SU-DHL-6 (cell line): ENCODE data around the gene GALNT17.

Source experiments
- H2AFZ ChIP-seq: fragments of 200-600 bp; sonication (generic); 2 replicates; pipeline ENCODE4 v1.6.1; 2014; ENCODE audit warnings: low read depth, mild to moderate bottlenecking, moderate library complexity, mixed read lengths, antibody characterized with exemption, low read length; ENCODE audit not compliant: severe bottlenecking
- H3F3A ChIP-seq: fragments of 200-600 bp; shearing (Covaris generic); 2 replicates; pipeline ENCODE4 v1.6.0; 2016; ENCODE audit warnings: antibody characterized with exemption, mild to moderate bottlenecking; ENCODE audit not compliant: insufficient read depth
- H3K27ac ChIP-seq: fragments of 200-600 bp; sonication (generic); 2 replicates; pipeline ENCODE4 v1.5.1; 2016; ENCODE audit warnings: low read depth, mild to moderate bottlenecking, low read length, moderate library complexity, mixed read lengths
- H3K27me3 ChIP-seq: fragments of 200-600 bp; sonication (generic), shearing (Covaris generic); 2 replicates; pipeline ENCODE4 v1.6.0; 2014; ENCODE audit warnings: mild to moderate bottlenecking, low read length
- H3K36me3 ChIP-seq: fragments of 200-600 bp; sonication (generic); 2 replicates; pipeline ENCODE4 v1.6.1; 2014; ENCODE audit warnings: mild to moderate bottlenecking, low read length, mixed read lengths
- H3K4me2 ChIP-seq: fragments of 300-600, 200-600 bp; shearing (Covaris generic), sonication (generic); 2 replicates; pipeline ENCODE4 v1.6.0; 2014; ENCODE audit warnings: low read length, low read depth, mild to moderate bottlenecking; ENCODE audit not compliant: poor library complexity, severe bottlenecking
- H3K4me3 ChIP-seq: fragments of 200-600 bp; sonication (generic); 2 replicates; pipeline ENCODE4 v1.5.1; 2014; ENCODE audit warnings: antibody characterized with exemption, low read length, mild to moderate bottlenecking, mixed read lengths; ENCODE audit not compliant: insufficient read depth, poor library complexity, severe bottlenecking
- H3K79me2 ChIP-seq: fragments of 200-600 bp; sonication (generic); 2 replicates; pipeline ENCODE4 v1.6.1; 2014; ENCODE audit warnings: mild to moderate bottlenecking, low read length, moderate library complexity; ENCODE audit not compliant: insufficient read depth
- H3K9ac ChIP-seq: fragments of 200-600 bp; sonication (generic); 2 replicates; pipeline ENCODE4 v1.7.0; 2014; ENCODE audit warnings: mild to moderate bottlenecking, low read length
- H3K9me2 ChIP-seq: fragments of 200-600 bp; sonication (generic); replicated peaks from 2 replicates; pipeline ENCODE4 v1.6.1; 2014; ENCODE audit warnings: low read length; ENCODE audit not compliant: insufficient read depth
- H3K9me3 ChIP-seq: fragments of 200-600 bp; sonication (generic); 2 replicates; pipeline ENCODE4 v1.6.1; 2014; ENCODE audit warnings: low read length, mixed read lengths; ENCODE audit not compliant: insufficient read depth
- H4K20me1 ChIP-seq: fragments of 200-600 bp; sonication (generic); 2 replicates; pipeline ENCODE4 v1.6.1; 2014; ENCODE audit warnings: low read depth, mild to moderate bottlenecking, antibody characterized with exemption, low read length, moderate library complexity, mixed read lengths
- EZH2phosphoT487 ChIP-seq: fragments of 200-600 bp; sonication (generic), shearing (Covaris generic); conservative IDR thresholded peaks from 2 replicates; pipeline ENCODE4 v1.6.1; 2018; ENCODE audit warnings: mild to moderate bottlenecking, antibody characterized with exemption, low read length, moderate library complexity, mixed read lengths
- TF ChIP-seq, protein P1 (sequence below): fragments of 200-600 bp; sonication (generic); IDR thresholded peaks from one replicate; pipeline ENCODE4 v1.5.1; 2017; ENCODE audit warnings: antibody characterized with exemption, mild to moderate bottlenecking, low read length, moderate library complexity; ENCODE audit not compliant: insufficient read depth, poor library complexity, severe bottlenecking

The GALNT17 gene

DNA sequence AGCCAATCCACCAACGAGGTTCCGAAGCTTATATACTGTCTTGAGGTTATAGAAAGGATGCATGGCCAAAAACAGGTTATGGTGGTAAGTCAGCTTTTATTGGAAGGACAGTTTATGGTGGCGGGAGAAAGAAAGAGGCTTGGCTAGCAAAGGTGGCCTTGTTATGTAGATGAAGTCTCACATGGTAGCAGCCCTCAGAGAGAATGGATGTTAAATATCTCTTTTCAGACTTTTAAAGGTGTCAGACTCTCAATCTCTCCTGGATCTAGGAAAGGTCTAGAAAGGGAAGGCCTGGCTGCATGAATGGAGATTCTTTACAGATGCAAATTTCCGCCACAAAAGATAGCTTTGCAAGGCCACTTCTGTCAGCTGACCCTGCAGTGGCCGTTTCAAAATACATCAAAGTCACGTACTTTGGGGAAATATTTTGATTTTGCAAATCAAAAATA is 333.8 kb downstream of the GALNT17 start:
- no peak overlapping the region for H3K9ac ChIP-seq
- H3K9me2 ChIP-seq, result no peaks in the 10 kb centered on the region
- no peak for TF ChIP-seq EZH2phosphoT487
- TF ChIP-seq, protein P1, sequence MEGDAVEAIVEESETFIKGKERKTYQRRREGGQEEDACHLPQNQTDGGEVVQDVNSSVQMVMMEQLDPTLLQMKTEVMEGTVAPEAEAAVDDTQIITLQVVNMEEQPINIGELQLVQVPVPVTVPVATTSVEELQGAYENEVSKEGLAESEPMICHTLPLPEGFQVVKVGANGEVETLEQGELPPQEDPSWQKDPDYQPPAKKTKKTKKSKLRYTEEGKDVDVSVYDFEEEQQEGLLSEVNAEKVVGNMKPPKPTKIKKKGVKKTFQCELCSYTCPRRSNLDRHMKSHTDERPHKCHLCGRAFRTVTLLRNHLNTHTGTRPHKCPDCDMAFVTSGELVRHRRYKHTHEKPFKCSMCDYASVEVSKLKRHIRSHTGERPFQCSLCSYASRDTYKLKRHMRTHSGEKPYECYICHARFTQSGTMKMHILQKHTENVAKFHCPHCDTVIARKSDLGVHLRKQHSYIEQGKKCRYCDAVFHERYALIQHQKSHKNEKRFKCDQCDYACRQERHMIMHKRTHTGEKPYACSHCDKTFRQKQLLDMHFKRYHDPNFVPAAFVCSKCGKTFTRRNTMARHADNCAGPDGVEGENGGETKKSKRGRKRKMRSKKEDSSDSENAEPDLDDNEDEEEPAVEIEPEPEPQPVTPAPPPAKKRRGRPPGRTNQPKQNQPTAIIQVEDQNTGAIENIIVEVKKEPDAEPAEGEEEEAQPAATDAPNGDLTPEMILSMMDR, result no peak
- H4K20me1 ChIP-seq, result no peaks in the 10 kb centered on the region
- H3K4me2 ChIP-seq, result no peak overlapping the region
- H3K27ac ChIP-seq, result no peak overlapping the region
- H3K27me3 ChIP-seq, result no peaks in the 10 kb centered on the region
- no peaks in the 10 kb centered on the region for H3K36me3 ChIP-seq
- H3F3A ChIP-seq, result no peaks in the 10 kb centered on the region
- no peak overlapping the region for H2AFZ ChIP-seq
- H3K9me3 ChIP-seq, result no peaks in the 10 kb centered on the region
- H3K79me2 ChIP-seq, result no peaks in the 10 kb centered on the region
- no peak overlapping the region for H3K4me3 ChIP-seq

DNA sequence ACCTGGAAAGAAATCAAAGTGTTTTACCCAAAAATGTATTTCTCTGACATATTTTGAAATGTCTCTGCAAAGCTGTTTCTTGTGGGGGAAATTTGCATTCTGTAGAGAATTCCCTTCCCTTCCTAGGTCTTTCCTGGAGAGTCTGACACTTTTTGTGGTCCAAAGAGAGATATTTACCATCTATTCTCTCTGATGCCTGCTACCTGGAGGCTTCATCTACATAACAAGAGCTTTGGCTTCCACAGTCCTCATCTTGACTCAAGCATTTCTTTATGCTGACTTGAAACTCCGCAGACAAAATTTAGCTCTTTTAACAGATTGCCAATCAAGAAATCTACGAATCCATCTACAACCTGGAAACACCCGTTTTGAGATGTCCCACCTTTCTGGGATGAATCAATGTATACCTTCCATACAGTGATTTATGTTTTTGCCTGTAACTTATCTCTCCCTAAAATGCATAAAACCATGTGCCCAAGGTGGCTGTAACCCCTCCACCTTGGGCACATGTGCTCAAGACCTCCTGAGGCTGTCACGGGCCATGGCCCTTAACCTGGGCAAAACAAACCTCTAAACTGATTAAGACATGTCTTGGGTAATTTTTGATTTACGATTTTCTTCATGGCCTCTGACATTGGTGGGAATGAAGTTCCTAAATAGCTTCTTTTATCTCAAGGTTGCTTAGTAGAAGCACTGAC is 334.7 kb downstream of the GALNT17 start:
- H4K20me1 ChIP-seq, result no peaks in the 10 kb centered on the region
- no peak overlapping the region for H3K27ac ChIP-seq
- no peak for TF ChIP-seq EZH2phosphoT487
- TF ChIP-seq, protein P1, result no peak
- no peaks in the 10 kb centered on the region for H3K79me2 ChIP-seq
- H3K9ac ChIP-seq, result no peak overlapping the region
- H3K36me3 ChIP-seq, result no peaks in the 10 kb centered on the region
- H2AFZ ChIP-seq, result no peak overlapping the region
- no peak overlapping the region for H3K4me2 ChIP-seq
- H3K9me3 ChIP-seq, result no peaks in the 10 kb centered on the region
- no peaks in the 10 kb centered on the region for H3K27me3 ChIP-seq
- no peaks in the 10 kb centered on the region for H3K9me2 ChIP-seq
- H3F3A ChIP-seq, result no peaks in the 10 kb centered on the region
- H3K4me3 ChIP-seq, result no peak overlapping the region

DNA sequence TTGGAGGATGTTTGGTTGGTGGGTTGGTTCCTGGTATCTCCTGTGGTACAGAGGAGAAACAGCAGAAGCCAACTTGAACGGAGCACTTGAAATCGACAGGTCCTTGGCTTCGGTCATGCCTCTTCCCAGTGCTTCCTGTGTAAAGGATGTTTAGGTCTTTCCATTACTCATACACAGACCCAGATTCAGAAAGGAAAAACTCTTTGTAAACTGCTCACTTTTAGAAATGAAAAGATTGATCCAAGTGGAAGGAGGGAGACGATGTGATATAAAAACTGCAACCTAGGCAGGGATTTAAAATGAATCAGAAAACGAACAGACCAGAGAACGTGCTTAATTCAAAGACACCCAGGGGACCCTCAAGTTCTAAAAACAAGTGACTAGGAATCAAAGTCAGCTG is 338.4 kb downstream of the GALNT17 start:
- Histone ChIP-seq H3K79me2 (no peaks in the 10 kb centered on the region), H2AFZ (no peak overlapping the region), H3F3A (no peaks in the 10 kb centered on the region), H3K9me3 (no peaks in the 10 kb centered on the region), H3K4me2 (no peak overlapping the region), H3K27ac (no peak overlapping the region), H4K20me1 (no peaks in the 10 kb centered on the region), H3K9me2 (no peaks in the 10 kb centered on the region; the same call in 1 of the 2 replicates), H3K36me3 (no peaks in the 10 kb centered on the region), H3K9ac (no peak overlapping the region), H3K4me3 (no peak overlapping the region), H3K27me3 (no peaks in the 10 kb centered on the region)
- TF ChIP-seq, protein P1, result no peak
- TF ChIP-seq EZH2phosphoT487, result no peak
